Neural cell (in vitro differentiated cells): Measurements from ENCODE around the gene CSTB. TPM values are rescaled to one million over a fixed set of nuclear protein-coding genes. Genes with fewer than 3 reads are reported as not detected.

Experiments
- H2AFZ ChIP-seq: fragments of 200-600, 300-800 bp; sonication (generic), shearing (Covaris generic); 2 replicates; pipeline ENCODE4 v1.6.0; 2014; ENCODE audit warnings: low read depth, mild to moderate bottlenecking, antibody characterized with exemption, low read length, moderate library complexity
- H3F3A ChIP-seq: fragments of 200-600 bp; shearing (Covaris generic); 2 replicates; pipeline ENCODE4 v1.6.1; 2016; ENCODE audit warnings: mild to moderate bottlenecking, moderate library complexity, mixed read lengths, antibody characterized with exemption, low read length; ENCODE audit not compliant: insufficient read depth, poor library complexity, severe bottlenecking
- H3K27ac ChIP-seq: fragments of 200-600, 300-800 bp; sonication (generic), shearing (Covaris generic); 2 replicates; pipeline ENCODE4 v1.5.1; 2014; ENCODE audit warnings: mild to moderate bottlenecking, low read length, moderate library complexity
- H3K27me3 ChIP-seq: fragments of 300-800, 200-600 bp; sonication (generic), shearing (Covaris generic); 2 replicates; pipeline ENCODE4 v1.6.0; 2014; ENCODE audit warnings: mild to moderate bottlenecking, low read depth, low read length, moderate library complexity; ENCODE audit not compliant: insufficient read depth
- H3K36me3 ChIP-seq: fragments of 300-800, 200-600 bp; sonication (generic), shearing (Covaris generic); 2 replicates; pipeline ENCODE4 v1.5.1; 2014; ENCODE audit warnings: mild to moderate bottlenecking, antibody characterized with exemption, low read length, moderate library complexity; ENCODE audit not compliant: insufficient read depth
- H3K4me2 ChIP-seq: fragments of 300-800, 200-600 bp; sonication (generic), shearing (Covaris generic); 2 replicates; pipeline ENCODE4 v1.6.0; 2014; ENCODE audit warnings: mild to moderate bottlenecking, low read length
- H3K4me3 ChIP-seq: fragments of 300-800, 200-600 bp; sonication (generic), shearing (Covaris generic); 2 replicates; pipeline ENCODE4 v1.5.1; 2014; ENCODE audit warnings: mild to moderate bottlenecking, low read length, moderate library complexity
- H3K79me2 ChIP-seq: fragments of 200-600 bp; shearing (Covaris generic); replicated peaks from 2 replicates; pipeline ENCODE4 v1.6.0; 2014; ENCODE audit warnings: mild to moderate bottlenecking, low read length, moderate library complexity; ENCODE audit not compliant: insufficient read depth
- H3K9ac ChIP-seq: fragments of 300-800, 200-600 bp; sonication (generic), shearing (Covaris generic); 2 replicates; pipeline ENCODE4 v1.6.1; 2016; ENCODE audit warnings: mild to moderate bottlenecking, low read length, mixed read lengths
- H3K9me2 ChIP-seq: fragments of 200-600 bp; shearing (Covaris generic); 2 replicates; pipeline ENCODE4 v1.6.1; 2016; ENCODE audit warnings: mild to moderate bottlenecking, low read length, mixed read lengths; ENCODE audit not compliant: insufficient read depth
- H3K9me3 ChIP-seq: fragments of 200-600, 300-800 bp; sonication (generic), shearing (Covaris generic); 2 replicates; pipeline ENCODE4 v1.6.1; 2016; ENCODE audit warnings: mild to moderate bottlenecking, mixed run types, low read length, moderate library complexity, mixed read lengths
- H4K20me1 ChIP-seq: fragments of 200-600 bp; shearing (Covaris generic); 2 replicates; pipeline ENCODE4 v1.6.1; 2016; ENCODE audit warnings: mild to moderate bottlenecking, mixed run types; ENCODE audit not compliant: insufficient read depth
- EP300 ChIP-seq: fragments of 450-650 bp; conservative IDR thresholded peaks from 2 replicates; pipeline ENCODE4 v1.6.1; 2014; ENCODE audit warnings: antibody characterized with exemption, mild to moderate bottlenecking, moderate library complexity; ENCODE audit not compliant: poor library complexity, severe bottlenecking
- EZH2 ChIP-seq: fragments of 200-600, 300-800 bp; shearing (Covaris generic), sonication (generic); IDR thresholded peaks from 2 replicates; pipeline ENCODE4 v1.6.1; 2014; ENCODE audit warnings: antibody characterized with exemption, low read length, borderline replicate concordance, mild to moderate bottlenecking; ENCODE audit not compliant: insufficient read depth, poor library complexity, severe bottlenecking
- MXI1 ChIP-seq: fragments of 450-650 bp; conservative IDR thresholded peaks from 2 replicates; pipeline ENCODE4 v1.6.1; 2014; ENCODE audit warnings: antibody characterized with exemption, mild to moderate bottlenecking; ENCODE audit not compliant: poor library complexity, severe bottlenecking
- POLR2AphosphoS5 ChIP-seq: IDR thresholded peaks from 2 replicates; pipeline ENCODE4 v1.6.1; 2012
- RAD21 ChIP-seq: fragments of 450-650 bp; conservative IDR thresholded peaks from 2 replicates; pipeline ENCODE4 v1.6.1; 2014; ENCODE audit warnings: antibody characterized with exemption, mild to moderate bottlenecking, moderate library complexity
- SMC3 ChIP-seq: fragments of 450-650 bp; conservative IDR thresholded peaks from 2 replicates; pipeline ENCODE4 v1.6.1; 2014; ENCODE audit warnings: antibody characterized with exemption, mild to moderate bottlenecking, moderate library complexity; ENCODE audit not compliant: poor library complexity
- TAF1 ChIP-seq: IDR thresholded peaks from 2 replicates; pipeline ENCODE4 v1.6.1; 2012; ENCODE audit warnings: low read depth
- polyA plus RNA-seq: library from polyadenylated mRNA; depleted of rRNA; stranded (reverse); fragments of >200 nt; gene quantifications from 2 replicates; pipeline ENCODE4 v1.2.3, GENCODE V29; 2014
- TF ChIP-seq, protein P1 (sequence below): fragments of 450-650 bp; IDR thresholded peaks from 2 replicates; pipeline ENCODE4 v1.5.1; 2014; ENCODE audit warnings: antibody characterized with exemption, mild to moderate bottlenecking, moderate library complexity; ENCODE audit not compliant: poor library complexity, severe bottlenecking
- TF ChIP-seq, protein P2 (sequence below): IDR thresholded peaks from 2 replicates; pipeline ENCODE4 v1.6.1; 2012; ENCODE audit warnings: borderline replicate concordance

Gene CSTB
- polyA plus RNA-seq, 1 donor from 2014 or later: 9.7 TPM

- H3K9me2 ChIP-seq: no peaks in the 10 kb centered on the region
- no peak overlapping the region for H3K9ac ChIP-seq
- no peaks in the 10 kb centered on the region for H3F3A ChIP-seq
- H3K9me3 ChIP-seq: no peaks in the 10 kb centered on the region
- no peaks in the 10 kb centered on the region for H4K20me1 ChIP-seq
- no peak overlapping the region for H3K4me3 ChIP-seq
- H3K79me2 ChIP-seq: no peaks in the 10 kb centered on the region
- TF ChIP-seq MXI1 (no peak), EZH2 (no peak), RAD21 (no peak), POLR2AphosphoS5 (no peak), TAF1 (no peak), SMC3 (no peak), EP300 (no peak)
- TF ChIP-seq, protein P1, sequence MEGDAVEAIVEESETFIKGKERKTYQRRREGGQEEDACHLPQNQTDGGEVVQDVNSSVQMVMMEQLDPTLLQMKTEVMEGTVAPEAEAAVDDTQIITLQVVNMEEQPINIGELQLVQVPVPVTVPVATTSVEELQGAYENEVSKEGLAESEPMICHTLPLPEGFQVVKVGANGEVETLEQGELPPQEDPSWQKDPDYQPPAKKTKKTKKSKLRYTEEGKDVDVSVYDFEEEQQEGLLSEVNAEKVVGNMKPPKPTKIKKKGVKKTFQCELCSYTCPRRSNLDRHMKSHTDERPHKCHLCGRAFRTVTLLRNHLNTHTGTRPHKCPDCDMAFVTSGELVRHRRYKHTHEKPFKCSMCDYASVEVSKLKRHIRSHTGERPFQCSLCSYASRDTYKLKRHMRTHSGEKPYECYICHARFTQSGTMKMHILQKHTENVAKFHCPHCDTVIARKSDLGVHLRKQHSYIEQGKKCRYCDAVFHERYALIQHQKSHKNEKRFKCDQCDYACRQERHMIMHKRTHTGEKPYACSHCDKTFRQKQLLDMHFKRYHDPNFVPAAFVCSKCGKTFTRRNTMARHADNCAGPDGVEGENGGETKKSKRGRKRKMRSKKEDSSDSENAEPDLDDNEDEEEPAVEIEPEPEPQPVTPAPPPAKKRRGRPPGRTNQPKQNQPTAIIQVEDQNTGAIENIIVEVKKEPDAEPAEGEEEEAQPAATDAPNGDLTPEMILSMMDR: no peak
- TF ChIP-seq, protein P2, sequence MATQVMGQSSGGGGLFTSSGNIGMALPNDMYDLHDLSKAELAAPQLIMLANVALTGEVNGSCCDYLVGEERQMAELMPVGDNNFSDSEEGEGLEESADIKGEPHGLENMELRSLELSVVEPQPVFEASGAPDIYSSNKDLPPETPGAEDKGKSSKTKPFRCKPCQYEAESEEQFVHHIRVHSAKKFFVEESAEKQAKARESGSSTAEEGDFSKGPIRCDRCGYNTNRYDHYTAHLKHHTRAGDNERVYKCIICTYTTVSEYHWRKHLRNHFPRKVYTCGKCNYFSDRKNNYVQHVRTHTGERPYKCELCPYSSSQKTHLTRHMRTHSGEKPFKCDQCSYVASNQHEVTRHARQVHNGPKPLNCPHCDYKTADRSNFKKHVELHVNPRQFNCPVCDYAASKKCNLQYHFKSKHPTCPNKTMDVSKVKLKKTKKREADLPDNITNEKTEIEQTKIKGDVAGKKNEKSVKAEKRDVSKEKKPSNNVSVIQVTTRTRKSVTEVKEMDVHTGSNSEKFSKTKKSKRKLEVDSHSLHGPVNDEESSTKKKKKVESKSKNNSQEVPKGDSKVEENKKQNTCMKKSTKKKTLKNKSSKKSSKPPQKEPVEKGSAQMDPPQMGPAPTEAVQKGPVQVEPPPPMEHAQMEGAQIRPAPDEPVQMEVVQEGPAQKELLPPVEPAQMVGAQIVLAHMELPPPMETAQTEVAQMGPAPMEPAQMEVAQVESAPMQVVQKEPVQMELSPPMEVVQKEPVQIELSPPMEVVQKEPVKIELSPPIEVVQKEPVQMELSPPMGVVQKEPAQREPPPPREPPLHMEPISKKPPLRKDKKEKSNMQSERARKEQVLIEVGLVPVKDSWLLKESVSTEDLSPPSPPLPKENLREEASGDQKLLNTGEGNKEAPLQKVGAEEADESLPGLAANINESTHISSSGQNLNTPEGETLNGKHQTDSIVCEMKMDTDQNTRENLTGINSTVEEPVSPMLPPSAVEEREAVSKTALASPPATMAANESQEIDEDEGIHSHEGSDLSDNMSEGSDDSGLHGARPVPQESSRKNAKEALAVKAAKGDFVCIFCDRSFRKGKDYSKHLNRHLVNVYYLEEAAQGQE: no peak
- H3K36me3 ChIP-seq: no peaks in the 10 kb centered on the region
- no peak overlapping the region for H3K27ac ChIP-seq
- H3K4me2 ChIP-seq: no peak overlapping the region
- no peaks in the 10 kb centered on the region for H3K27me3 ChIP-seq
- no peak overlapping the region for H2AFZ ChIP-seq
These were observed 7.1 kb upstream of the CSTB start for GRCh38 chr21:43783098-43783700.

DNA sequence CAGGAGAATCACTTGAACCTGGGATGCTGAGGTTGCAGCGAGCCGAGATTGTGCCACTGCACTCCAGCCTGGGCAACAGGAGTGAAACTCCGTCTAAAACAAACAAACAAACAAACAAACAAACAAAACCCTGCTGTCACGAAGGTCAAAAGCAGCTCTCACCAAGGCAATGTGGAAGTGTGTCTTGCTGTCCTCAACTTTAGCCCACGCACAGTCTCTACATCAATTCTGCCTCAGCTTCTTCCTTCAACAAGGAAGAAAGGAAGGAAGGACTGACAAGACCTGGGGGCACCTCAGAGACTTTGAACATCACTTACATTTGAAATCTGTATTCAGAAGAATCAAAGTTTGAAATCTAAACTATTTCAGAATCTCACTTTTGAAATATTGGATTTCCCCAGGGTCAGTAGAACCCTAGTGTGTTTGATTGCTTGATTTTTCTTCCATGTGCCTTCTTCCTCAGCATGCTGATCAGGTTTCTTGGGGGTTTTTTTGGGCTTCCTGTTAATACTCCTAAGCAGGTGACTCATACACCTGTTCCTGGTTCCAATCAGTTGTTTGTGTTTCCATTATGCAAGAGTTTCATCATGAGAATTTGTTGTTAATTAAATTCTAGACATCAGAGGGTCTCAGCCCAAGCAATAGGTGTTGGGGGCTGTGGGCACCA is 6.5 kb upstream of the CSTB start:
- Histone ChIP-seq H3F3A (no peaks in the 10 kb centered on the region), H3K4me3 (no peak overlapping the region), H3K4me2 (no peak overlapping the region), H3K36me3 (no peaks in the 10 kb centered on the region), H3K9me3 (no peaks in the 10 kb centered on the region), H3K27me3 (no peaks in the 10 kb centered on the region), H4K20me1 (no peaks in the 10 kb centered on the region), H3K9ac (no peak overlapping the region), H3K27ac (no peak overlapping the region), H2AFZ (no peak overlapping the region), H3K9me2 (no peaks in the 10 kb centered on the region), H3K79me2 (no peaks in the 10 kb centered on the region)
- TF ChIP-seq EZH2 (no peak), SMC3 (no peak), RAD21 (no peak), MXI1 (no peak), TAF1 (no peak), EP300 (no peak), POLR2AphosphoS5 (no peak)
- TF ChIP-seq, protein P1: no peak
- TF ChIP-seq, protein P2: no peak
